Activated naive CD4-positive, alpha-beta T cell (primary cell): ENCODE data around the gene PYGM.
A peak's percentile ranks its signal among the peaks of the same experiment; 100 is the strongest.
"Not testable (repeated sequence)": the region's sequence is repeated elsewhere in the genome, so short reads cannot be mapped to it uniquely, and the experiment has no call there.

ENCODE experiments used
- DNase-seq, 4 experiments: peaks; one replicate each; lab custom pipeline; 2025; lab: John Stamatoyannopoulos, UW

Gene PYGM

DNA sequence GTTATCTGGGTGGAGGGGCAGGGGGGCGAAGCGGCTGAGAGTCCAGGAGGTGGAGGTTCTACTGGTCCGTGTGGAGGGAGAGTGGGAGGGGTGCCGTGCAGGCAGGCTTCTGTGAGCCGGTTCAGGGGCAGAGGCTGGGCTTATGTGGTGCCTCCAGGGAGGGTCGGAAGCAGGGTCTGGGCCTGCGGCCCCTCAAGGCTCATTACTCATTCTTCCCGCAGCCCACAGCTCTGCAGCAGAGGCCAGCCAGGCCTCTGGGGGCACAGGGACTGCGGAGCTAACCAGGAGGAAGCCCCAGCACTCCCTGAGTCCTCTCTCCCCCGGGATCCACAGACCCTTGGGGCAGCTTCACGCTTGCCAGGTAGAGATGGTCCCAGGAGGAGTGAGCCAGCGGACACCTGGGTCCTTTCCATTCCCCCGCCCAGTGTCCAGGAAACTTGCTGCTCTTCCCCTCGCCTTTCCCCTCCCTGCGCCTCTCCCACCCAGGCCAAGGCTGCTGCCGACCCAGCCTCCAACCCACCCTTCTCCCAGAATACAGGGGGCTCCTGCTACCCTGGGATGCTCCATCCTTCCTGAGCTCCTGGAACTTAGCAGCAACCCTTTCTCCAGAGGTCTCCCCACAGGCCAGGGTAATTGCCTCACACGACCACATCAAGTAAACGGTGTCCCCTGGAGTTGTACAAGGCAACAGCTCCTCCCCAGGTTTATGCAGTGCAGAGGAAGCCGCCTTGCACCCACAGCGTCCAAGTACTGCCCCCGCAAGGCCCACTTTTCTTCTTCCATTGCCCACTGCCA, 43.1 kb downstream of the PYGM start:
- no peak for DNase-seq

DNA sequence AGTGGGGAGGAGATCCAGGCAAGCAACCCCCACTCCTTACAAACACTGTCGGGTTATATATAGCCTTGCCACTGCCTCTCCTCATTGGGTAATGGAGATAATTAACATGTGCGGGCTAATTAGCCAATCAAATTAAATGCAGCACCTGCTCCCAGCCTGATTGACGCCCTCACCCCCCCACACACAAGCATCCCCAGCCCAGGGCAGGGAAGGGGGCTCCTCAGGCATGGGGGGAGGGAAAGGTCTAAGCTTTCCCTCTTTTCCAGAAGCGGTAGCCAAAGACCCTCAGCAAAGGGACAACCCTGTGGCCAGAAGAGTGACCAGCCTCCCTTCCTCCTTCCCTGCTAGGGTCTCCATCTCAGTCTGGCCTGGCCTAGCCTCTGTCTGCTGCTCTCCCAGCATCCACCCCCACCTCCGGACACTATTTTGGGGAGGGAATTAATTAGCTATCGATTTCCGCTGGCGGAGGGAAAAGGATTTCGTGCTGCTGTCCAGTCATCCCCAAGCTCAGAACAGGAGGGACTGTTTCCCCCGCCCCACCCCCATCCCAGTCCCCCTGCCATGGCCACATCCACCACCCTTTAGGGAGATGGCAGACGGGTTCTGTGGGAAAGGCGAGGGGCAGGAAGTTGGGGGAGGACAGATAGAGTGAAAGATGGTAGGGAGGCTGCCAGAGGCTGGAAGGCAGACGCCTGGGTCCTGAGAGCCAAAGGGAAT, 43.9 kb downstream of the PYGM start:
- DNase-seq: no peak

DNA sequence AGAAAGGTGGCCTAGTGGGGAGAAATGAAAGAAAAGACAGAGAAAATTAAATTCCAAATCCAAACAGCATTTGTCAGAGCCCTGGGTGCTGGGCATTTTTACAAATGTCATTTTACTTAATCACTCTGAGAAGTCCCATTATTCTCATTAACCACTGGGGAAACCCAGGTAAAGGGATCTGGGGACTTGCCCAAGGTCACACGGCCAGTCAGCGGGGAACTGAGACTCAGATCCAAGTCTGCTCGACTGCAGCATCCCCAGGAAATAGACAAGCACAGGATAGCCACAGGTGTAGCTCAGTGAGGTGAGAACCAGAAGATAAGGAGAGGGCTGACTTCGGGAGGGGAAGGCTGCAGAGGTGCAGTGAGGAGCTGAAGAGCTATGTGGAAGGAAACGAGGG, 44.7 kb downstream of the PYGM start:
- no peak for DNase-seq

DNA sequence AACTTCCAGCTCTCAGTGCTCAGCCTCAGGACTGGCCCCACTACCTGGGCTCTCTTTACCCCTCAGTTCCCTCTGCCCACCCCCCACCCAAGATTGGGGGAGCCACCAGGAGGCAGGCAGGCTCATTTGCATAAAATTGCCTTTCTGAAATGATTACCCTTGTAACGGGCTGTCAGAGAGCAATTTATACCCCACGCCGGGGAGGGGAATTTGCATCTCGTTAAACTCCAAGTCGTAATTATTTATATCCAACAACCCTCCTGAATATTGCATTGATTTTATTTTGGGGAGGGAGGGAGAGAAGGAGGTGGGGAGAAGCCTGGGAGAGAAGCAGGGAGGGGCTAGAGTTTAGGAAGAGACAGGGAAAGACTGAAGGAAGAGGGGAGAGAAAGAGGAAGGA, 45.1 kb downstream of the PYGM start:
- no peak for DNase-seq

DNA sequence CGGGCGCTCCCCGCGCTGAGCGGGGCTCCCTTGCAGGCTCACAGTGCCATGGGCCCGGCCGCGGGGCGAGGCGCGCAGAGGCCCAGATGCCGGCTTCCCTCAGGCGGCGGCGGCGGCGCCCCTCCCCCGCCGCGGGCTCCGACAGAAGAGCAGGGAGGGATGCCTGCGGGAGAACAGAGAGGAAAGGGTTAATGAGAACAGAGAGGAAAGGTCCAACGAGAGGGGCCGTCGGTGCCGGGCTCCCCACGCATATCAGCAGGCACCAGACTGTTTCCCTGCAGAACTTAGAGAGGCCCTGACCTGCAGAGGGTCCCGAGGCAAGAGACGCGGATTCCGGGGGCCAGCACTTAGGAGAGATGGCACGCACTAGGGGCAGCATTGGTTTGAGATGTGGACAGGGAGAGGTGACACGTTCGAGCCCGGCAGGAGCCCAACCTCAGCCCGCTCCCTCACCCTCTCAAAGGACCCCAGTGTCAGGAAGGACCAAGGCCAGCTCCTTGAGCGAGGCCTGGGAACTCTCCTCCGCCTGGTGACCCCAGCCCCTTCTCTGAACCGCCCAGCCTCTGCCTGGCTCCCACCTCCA, 45.9 kb downstream of the PYGM start:
- DNase-seq: no peak

DNA sequence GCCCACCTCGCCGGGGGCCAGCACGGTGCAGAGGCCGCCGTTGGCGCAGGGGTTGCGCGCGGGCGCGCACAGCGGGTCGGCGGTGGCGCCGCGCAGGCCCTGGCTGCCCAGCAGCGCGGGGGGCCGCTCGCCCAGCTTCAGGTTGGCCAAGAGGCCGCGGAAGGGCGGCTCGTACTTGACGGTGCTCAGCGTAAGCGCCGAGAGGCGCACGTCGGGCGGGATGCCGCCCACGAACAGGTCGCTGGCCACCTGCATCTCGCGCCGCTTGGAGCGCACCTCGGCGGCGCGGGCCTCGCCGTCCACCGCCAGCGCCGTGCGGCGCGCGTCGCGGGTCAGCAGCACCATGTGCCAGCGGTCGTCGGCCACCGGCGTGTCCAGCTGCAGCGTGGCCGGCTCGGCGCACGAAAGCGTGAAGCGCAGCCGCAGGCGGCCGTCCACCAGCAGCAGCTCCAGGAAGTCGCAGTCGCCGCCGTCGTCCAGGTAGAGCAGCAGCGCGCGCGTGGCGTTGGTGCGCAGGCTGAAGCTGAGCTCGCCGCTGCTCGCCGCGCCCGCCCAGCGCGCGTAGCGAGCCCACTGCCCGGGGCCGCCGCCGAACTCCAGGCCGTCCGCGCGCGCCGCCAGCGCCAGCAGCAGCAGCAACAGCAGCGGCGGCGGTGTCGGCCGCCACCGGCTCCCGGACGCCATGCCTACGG, 46.6 kb downstream of the PYGM start:
- peak in 1 of 4 experiments; percentile 19 for DNase-seq

DNA sequence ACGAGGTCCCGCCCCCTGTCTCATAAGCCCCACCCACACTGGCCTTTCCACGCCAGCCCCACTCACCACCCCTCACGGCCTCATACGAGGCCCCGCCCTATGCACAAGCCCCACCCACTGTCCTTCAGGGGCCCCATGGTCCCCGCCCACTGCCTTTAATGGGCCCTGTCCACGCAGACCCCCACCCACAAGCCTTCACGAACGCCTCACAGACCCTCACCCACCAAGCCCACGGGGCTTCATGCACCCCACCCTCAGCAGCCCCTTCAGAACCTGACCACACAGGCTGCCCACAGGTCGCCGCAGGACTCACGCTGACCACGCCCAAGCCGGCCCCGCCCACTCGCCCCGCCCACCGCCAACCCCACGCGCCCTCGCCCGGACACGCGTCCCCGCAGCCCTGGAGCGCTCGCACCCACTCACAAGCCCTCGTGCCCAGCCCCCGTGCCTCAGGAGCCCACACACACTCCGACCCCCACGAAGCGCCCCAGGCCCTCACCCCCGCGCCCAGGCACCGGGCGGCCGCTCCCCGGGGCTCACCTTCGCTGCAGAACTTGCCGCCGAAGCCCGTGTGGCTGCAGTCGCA, 47.3 kb downstream of the PYGM start:
- no peak for DNase-seq

DNA sequence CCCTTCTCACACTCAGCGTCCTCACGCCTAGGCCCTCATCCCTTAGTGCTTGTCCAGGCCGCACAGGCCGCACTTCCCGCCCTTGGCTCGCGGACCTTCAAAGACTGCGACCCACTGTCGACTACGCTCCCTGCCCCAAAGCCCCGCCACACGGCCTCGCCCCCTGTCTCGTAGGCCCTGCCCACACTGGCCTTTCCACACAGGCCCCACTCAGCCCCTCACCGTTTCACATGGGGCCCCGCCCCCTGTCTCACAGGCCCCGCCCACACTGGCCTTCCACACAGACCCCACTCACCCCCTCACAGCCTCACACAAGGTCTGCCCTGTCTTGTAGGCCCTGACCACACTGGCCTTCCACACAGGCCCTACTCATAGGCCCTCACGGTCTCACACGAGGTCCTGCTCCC, 47.8 kb downstream of the PYGM start:
- no peak for DNase-seq

DNA sequence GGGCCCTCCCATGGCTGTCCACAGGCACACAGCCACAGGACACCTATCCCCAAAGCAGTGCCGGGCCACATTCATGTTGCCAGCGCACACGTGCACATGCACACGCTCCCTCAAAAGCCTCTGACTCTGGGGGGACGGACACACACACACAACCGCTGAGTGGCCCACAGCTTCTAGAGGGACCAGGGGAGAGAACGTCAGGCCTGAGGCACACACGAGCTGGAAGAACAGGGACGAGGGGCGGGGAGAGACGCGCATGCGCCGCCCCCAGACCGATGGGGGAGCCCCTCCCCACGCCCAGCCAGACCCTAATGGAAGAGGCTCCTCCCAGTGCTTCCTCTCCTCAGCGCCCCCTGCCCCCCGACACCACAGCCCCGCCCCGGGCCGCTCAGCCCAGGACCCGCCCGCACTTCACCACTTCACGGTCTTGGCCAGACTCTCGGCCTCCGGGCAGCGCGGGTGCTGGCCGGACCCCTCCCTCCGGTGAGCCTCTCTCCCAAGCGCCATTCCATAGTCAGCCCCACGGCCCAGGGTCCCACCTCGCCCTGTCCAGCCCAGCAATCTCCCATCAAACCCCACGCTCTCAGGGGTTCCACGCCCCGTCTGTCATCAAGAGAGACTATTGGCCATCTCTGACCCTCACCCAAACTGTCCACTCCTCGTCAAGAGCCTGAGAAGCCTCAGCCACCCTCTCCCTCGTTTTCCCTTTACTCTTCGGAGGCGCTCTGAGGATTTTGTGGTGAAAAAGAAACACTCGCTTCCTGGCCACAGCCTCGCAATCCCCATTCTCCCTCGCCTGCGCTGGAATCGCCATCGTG, 48.4 kb downstream of the PYGM start:
- no peak for DNase-seq

DNA sequence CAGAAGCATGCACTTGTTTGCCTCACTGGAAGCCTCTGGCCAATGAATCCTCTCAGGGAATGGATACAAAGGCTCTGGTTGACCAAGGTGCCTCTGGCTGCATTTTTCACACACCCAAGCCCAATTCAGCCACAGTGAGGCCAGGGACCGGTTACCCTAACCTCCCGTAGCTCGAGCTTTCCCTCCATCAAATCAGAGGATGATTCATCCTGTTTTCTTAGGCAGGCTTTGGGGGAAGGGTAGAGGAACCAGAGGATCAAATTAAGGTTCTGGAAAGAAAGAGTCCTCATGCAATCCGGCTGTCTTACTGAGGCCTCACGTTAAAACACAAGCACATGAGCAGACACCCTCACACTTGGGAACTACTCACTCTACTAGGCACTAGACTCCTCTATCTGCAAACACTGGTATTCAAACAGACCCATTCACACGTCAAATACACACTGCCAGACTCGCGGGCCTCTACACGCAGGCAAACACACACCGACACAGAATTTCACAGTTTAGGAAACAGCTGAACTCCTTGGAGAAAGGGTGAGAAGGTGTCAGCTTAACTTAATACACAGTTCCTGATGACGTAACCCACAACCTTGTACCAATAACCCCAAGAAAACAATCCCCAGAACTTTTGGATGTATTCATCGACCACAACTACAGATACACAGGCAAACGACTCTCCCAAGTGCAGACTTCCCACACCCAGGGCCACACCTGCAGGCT, 49.2 kb downstream of the PYGM start:
- no peak for DNase-seq

DNA sequence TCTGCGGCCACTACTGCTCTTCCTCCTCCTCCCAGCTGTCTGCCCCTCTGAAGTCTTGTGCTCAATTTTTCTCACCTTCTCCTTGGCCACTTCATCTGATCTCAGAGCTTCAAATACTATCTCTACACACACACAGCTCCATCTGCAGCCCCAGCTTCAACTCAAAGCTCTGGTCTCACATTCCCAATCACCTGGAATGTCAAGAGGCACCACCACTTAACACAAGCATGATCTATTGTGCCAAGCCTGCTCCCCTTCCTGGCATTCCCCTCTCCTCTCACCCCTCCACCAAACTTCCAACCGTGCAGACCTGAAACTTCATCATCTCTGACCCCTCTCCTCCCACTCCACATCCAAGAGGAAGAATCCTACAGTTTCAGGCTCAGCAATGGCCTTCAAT, 54.3 kb downstream of the PYGM start:
- DNase-seq: no peak

DNA sequence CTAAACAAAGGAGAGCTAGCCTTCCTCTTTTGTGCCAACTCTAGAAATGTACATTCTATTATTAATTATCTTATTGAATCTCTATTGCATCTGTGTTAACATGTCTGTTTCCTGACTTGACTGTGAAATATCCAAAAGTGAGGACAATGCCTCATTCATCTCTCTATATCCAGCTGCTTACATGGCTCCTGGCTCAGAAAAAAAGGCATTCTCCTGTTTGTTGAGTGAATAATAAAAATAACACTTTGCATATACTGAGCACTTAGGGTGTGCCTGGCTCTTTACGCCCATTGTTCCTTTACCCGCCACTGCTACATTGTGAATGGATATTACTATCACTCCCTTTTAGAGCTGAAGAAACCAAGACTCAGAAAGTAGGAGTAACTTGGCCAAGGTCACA, 56.7 kb downstream of the PYGM start:
- DNase-seq: no peak

DNA sequence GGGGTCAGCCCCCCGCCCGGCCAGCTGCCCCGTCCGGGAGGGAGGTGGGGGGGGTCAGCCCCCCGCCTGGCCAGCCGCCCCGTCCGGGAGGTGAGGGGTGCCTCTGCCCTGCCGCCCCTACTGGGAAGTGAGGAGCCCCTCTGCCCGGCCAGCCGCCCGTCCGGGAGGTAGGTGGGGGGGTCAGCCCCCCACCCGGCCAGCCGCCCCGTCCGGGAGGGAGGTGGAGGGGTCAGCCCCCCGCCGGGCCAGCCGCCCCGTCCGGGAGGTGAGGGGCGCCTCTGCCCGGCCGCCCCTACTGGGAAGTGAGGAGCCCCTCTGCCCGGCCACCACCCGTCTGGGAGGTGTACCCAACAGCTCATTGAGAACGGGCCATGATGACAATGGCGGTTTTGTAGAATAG, 57.8 kb downstream of the PYGM start:
- DNase-seq: not testable (repeated sequence)

DNA sequence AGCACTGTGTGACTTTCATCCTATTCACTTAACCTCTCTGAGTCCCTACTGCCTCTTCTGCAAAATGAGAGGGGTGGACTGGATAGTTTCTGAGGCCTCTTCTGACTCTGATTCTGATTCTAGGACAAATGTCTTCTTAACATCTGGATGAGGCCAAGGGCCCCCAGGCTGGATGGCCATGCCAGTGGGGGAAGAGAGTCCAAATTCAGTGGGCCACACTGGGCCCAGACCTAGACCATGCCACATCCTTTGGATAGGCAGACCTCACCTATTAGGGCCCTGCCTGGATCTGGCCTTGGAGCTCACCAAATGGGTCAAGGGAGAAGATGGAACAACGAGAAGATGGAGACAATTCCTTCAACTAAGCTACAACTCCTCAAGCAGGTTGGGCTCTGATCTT, 61.3 kb downstream of the PYGM start:
- no peak for DNase-seq

DNA sequence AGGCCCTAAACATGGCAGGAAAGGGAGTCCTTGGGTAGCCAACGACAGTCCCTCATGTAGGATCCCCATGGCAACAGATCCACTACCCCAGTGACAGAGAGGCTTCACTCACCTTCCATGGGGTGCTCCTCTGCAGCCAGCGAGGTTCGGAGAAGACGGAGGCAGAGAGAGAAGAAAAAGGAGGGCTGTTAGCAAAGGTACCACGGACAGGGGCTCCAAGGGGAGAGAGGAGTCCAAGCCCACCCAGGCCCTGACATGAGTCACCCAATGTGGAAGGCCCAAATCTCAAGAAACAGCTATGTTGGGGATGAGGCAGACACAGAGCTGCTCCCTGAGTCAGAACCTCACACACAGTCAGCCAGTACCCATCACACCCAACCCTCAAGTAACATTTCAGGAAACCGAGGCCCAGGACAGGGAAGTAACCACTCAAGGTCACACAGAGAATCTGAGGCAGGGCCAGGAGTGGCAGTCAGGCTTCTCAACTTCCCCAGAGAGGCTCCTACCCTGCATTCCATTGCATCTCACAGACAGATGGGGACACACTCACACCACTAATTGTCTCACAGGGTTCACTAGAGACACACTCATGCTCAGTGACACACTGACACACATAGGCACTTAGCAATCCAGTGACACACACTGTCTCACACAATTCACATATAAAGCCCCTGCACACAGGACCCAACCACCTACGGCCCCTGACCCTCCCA, 62.0 kb downstream of the PYGM start:
- no peak for DNase-seq
